ENCODE data around the gene DMGDH. TPM values are rescaled to one million over a fixed set of nuclear protein-coding genes. Genes with fewer than 3 reads are reported as not detected.

The DMGDH gene
- total RNA-seq, 2 experiments from 2014 or later = 0.50 TPM; not detected in 1

- Mint-ChIP-seq H3K9me3 (no peaks in the 10 kb centered on the region), H3K27me3 (peaks cover 79% of the 10 kb centered on the region), H3K27ac (no peak overlapping the region), H3K4me1 (ENCODE audit: low read depth) (no peaks in the 10 kb centered on the region), H3K4me3 (no peak overlapping the region), H3K36me3 (ENCODE audit: low read depth) (no peaks in the 10 kb centered on the region)
- H3K4me3 ChIP-seq (ENCODE audit: low read length) = no peak overlapping the region
- ChIA-PET CTCF (no interaction called here), POLR2A (no interaction called here)
- no peaks in the 10 kb centered on the region for H3K36me3 ChIP-seq (ENCODE audit: insufficient read depth, low read length)
- peaks cover 0 to 11% of the 10 kb centered on the region in 2 experiments for H3K9me3 ChIP-seq (ENCODE audit: control insufficient read depth in 1 of 2, insufficient read depth in 1 of 2, low read length in 2 of 2)
- H3K4me1 ChIP-seq (ENCODE audit: insufficient read depth, low read length) = no peaks in the 10 kb centered on the region
- ATAC-seq (ENCODE audit: poor library complexity) = no peak
- no peak for TF ChIP-seq CTCF (IDR thresholded peaks at IDR 0.05)
- H3K27me3 ChIP-seq (ENCODE audit: control insufficient read depth in 1 of 2, insufficient read depth in 2 of 2, low read length in 2 of 2) = peaks cover 32 to 58% of the 10 kb centered on the region in 2 experiments
- H3K27ac ChIP-seq (ENCODE audit: low read depth in 1 of 2, low read length in 2 of 2) = no peak overlapping the region
- no peak for DNase-seq
- intact Hi-C loops (cut with DNase I, micrococcal nuclease) = loop anchor here in 1 of 2 experiments (5.0 kb wide), 1 partner anchor 131 kb away; no protein-coding TSS in a partner anchor
Measured at GRCh38 chr5:79108086-79108485, 38.6 kb upstream of the DMGDH start.

GRCh38 chr5:79107020-79107796, 37.7 kb upstream of the DMGDH start:
- no peak for TF ChIP-seq CTCF (IDR thresholded peaks at IDR 0.05)
- Histone ChIP-seq H3K4me1 (ENCODE audit: insufficient read depth, low read length) (no peaks in the 10 kb centered on the region), H3K4me3 (ENCODE audit: low read length) (no peak overlapping the region), H3K27ac (ENCODE audit: low read depth in 1 of 2, low read length in 2 of 2) (no peak overlapping the region), H3K27me3 (ENCODE audit: control insufficient read depth in 1 of 2, insufficient read depth in 2 of 2, low read length in 2 of 2) (peaks cover 24 to 50% of the 10 kb centered on the region in 2 experiments), H3K36me3 (ENCODE audit: insufficient read depth, low read length) (no peaks in the 10 kb centered on the region), H3K9me3 (ENCODE audit: control insufficient read depth in 1 of 2, insufficient read depth in 1 of 2, low read length in 2 of 2) (peaks cover 0 to 9% of the 10 kb centered on the region in 2 experiments)
- H3K27ac Mint-ChIP-seq = no peak overlapping the region
- ChIA-PET POLR2A (no interaction called here), CTCF (interaction anchor here (2.2 kb wide), 1 partner anchor 25 kb away, joined by 5 read pairs; no protein-coding TSS in a partner anchor)
- intact Hi-C loops (cut with DNase I, micrococcal nuclease) = loop anchor here in 1 of 2 experiments (5.0 kb wide), 1 partner anchor 130 kb away; no protein-coding TSS in a partner anchor
- H3K36me3 Mint-ChIP-seq (ENCODE audit: low read depth) = no peaks in the 10 kb centered on the region
- DNase-seq (peak in 2 of 14 experiments; percentile 15 to 29), ATAC-seq (ENCODE audit: poor library complexity) (no peak)
- H3K4me3 Mint-ChIP-seq = no peak overlapping the region
- H3K4me1 Mint-ChIP-seq (ENCODE audit: low read depth) = no peaks in the 10 kb centered on the region
- peaks cover 79% of the 10 kb centered on the region for H3K27me3 Mint-ChIP-seq
- H3K9me3 Mint-ChIP-seq = no peaks in the 10 kb centered on the region

GRCh38 chr5:79105868-79106267, 36.4 kb upstream of the DMGDH start:
- H3K27me3 Mint-ChIP-seq = peaks cover 72% of the 10 kb centered on the region
- no peak overlapping the region for H3K4me3 ChIP-seq (ENCODE audit: low read length)
- POLR2A ChIA-PET = no interaction called here

More at GRCh38 chr5:79105868-79106267, 36.4 kb upstream of the DMGDH start:
- CTCF ChIA-PET = interaction anchor here (2.2 kb wide), 1 partner anchor 27 kb away, joined by 5 read pairs; no protein-coding TSS in a partner anchor
- no peak overlapping the region for H3K4me3 Mint-ChIP-seq
- H3K9me3 ChIP-seq (ENCODE audit: control insufficient read depth in 1 of 2, insufficient read depth in 1 of 2, low read length in 2 of 2) = no peaks in the 10 kb centered on the region
- intact Hi-C loops (cut with DNase I, micrococcal nuclease) = loop anchor here in 1 of 2 experiments (5.0 kb wide), 1 partner anchor 129 kb away; no protein-coding TSS in a partner anchor
- no peak for ATAC-seq (ENCODE audit: poor library complexity)
- H3K27me3 ChIP-seq (ENCODE audit: control insufficient read depth in 1 of 2, insufficient read depth in 2 of 2, low read length in 2 of 2) = peaks cover 12 to 37% of the 10 kb centered on the region in 2 experiments
- H3K27ac ChIP-seq (ENCODE audit: low read depth in 1 of 2, low read length in 2 of 2) = no peak overlapping the region
- H3K36me3 Mint-ChIP-seq (ENCODE audit: low read depth) = no peaks in the 10 kb centered on the region
- no peak overlapping the region for H3K27ac Mint-ChIP-seq
- H3K4me1 ChIP-seq (ENCODE audit: insufficient read depth, low read length) = no peaks in the 10 kb centered on the region
- no peaks in the 10 kb centered on the region for H3K36me3 ChIP-seq (ENCODE audit: insufficient read depth, low read length)
- no peak for TF ChIP-seq CTCF (IDR thresholded peaks at IDR 0.05)
- no peaks in the 10 kb centered on the region for H3K9me3 Mint-ChIP-seq
- DNase-seq = no peak
- no peaks in the 10 kb centered on the region for H3K4me1 Mint-ChIP-seq (ENCODE audit: low read depth)

All from CD4-positive, alpha-beta T cell (primary cell).